Activated CD4-positive, alpha-beta memory T cell treated with anti-CD3 and anti-CD28 coated beads, Interleukin-2, amount 10 ng/mL, durations not matched to agents 7 days and 5 days (primary cell): Measurements from ENCODE around the gene SEC16A. TPM values are rescaled to one million over a fixed set of nuclear protein-coding genes. Genes with fewer than 3 reads are reported as not detected.
"Not testable (repeated sequence)": the region's sequence is repeated elsewhere in the genome, so short reads cannot be mapped to it uniquely, and the experiment has no call there.

Experiments
- CTCF ChIA-PET: fragments of 350-600 bp; sonication (Branson Sonifier 250); formaldehyde crosslinking; loops from one replicate; lab custom pipeline; 2021; ENCODE audit warnings: antibody characterized with exemption, inconsistent platforms; lab: Charles Lee
- POLR2A ChIA-PET: fragments of 350-600 bp; sonication (Branson Sonifier 250); formaldehyde crosslinking; loops from one replicate; lab custom pipeline; 2021; ENCODE audit warnings: antibody characterized with exemption; lab: Charles Lee
- DNase-seq: peaks from one replicate; pipeline ENCODE4 v3.0.0-alpha.2; 2020
- H3K27ac Mint-ChIP-seq: one replicate; pipeline ENCODE4 v1.8.0; 2021; ENCODE audit warnings: mild to moderate bottlenecking, mixed read lengths
- H3K27me3 Mint-ChIP-seq: one replicate; pipeline ENCODE4 v1.8.0; 2021; ENCODE audit warnings: mixed read lengths
- H3K36me3 Mint-ChIP-seq: one replicate; pipeline ENCODE4 v1.8.0; 2021; ENCODE audit warnings: low read depth, mixed read lengths
- H3K4me1 Mint-ChIP-seq: one replicate; pipeline ENCODE4 v1.8.0; 2021; ENCODE audit warnings: mixed read lengths
- H3K4me3 Mint-ChIP-seq: one replicate; pipeline ENCODE4 v1.8.0; 2021; ENCODE audit warnings: mild to moderate bottlenecking, mixed read lengths
- H3K9me3 Mint-ChIP-seq: one replicate; pipeline ENCODE4 v1.8.0; 2021; ENCODE audit warnings: mixed read lengths
- total RNA-seq, 2 experiments: library from RNA; stranded (reverse); gene quantifications; one replicate each; pipeline ENCODE4 v1.2.3, GENCODE V29; 2021

The SEC16A gene
- total RNA-seq, 2 experiments from 2014 or later: 56.1 to 61.0 TPM

DNA sequence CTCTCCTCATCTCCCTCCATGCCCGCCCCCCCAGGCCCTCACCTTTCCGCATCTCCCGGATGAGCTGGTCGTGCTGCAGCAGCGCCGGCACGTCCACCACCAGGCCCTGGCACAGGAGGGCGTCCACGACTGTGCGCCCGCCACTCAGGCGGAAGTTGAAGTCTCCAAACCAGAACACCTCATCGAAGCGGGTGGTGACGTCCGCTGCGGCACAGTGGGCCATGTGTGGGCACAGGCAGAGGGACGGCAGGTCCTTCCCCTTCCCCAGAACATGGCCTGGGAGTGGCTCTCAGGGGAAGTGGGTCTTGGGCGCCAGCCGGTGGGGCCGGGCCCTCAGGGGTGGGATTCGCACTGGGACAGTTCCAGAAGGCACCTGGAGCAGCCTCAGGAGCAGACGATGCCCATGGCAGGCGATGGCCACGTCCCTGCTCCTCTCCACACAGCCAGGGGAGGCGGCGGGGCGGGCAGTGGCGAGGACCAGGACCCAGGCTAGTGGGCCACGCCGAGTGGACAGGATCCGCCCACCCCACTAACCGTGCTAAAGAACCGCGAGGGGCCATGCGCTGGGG, 51.0 kb downstream of the SEC16A start:
- Mint-ChIP-seq H3K4me3 (no peak overlapping the region), H3K27ac (no peak overlapping the region), H3K4me1 (peaks cover 11% of the 10 kb centered on the region), H3K27me3 (no peaks in the 10 kb centered on the region), H3K9me3 (no peaks in the 10 kb centered on the region), H3K36me3 (peaks cover 7% of the 10 kb centered on the region)
- CTCF ChIA-PET: no interaction called here
- DNase-seq: no peak
- POLR2A ChIA-PET: no interaction called here

DNA sequence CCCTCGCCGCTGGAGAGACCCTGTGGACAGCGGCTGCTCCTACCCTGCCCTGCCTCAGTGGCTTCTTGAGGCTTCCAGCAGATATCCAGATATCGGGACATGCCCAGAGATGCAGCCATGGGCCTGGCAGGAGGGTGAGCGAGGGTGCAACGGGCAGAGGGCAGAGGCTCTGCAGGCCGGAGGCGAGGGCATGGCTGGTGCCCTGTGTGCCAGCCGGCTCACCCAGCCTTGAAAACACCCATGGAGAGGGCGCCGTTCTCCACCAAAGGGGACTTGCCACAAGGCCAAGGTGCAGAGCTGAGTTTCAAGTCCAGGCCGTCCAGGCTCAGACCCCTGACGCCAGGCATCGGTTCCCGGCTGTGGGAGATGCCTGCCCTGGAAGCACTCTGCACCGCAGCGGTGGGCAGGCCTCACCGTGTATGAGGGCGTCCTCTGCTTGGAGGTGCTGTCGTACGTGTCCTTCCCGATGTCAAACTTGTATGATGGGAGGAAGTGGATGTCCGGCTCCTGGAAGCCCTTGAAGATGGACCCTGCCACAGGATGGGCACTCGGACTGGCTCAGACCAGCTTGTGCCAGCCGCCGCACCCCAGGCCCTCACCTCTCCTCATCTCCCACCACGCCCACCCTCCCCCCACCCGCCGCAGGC, 52.1 kb downstream of the SEC16A start:
- no peak for DNase-seq
- POLR2A ChIA-PET: no interaction called here
- Mint-ChIP-seq H3K9me3 (no peaks in the 10 kb centered on the region), H3K4me1 (peaks cover under 1% of the 10 kb centered on the region), H3K4me3 (no peak overlapping the region), H3K27ac (no peak overlapping the region), H3K36me3 (peaks cover 3% of the 10 kb centered on the region), H3K27me3 (no peaks in the 10 kb centered on the region)
- CTCF ChIA-PET: no interaction called here

DNA sequence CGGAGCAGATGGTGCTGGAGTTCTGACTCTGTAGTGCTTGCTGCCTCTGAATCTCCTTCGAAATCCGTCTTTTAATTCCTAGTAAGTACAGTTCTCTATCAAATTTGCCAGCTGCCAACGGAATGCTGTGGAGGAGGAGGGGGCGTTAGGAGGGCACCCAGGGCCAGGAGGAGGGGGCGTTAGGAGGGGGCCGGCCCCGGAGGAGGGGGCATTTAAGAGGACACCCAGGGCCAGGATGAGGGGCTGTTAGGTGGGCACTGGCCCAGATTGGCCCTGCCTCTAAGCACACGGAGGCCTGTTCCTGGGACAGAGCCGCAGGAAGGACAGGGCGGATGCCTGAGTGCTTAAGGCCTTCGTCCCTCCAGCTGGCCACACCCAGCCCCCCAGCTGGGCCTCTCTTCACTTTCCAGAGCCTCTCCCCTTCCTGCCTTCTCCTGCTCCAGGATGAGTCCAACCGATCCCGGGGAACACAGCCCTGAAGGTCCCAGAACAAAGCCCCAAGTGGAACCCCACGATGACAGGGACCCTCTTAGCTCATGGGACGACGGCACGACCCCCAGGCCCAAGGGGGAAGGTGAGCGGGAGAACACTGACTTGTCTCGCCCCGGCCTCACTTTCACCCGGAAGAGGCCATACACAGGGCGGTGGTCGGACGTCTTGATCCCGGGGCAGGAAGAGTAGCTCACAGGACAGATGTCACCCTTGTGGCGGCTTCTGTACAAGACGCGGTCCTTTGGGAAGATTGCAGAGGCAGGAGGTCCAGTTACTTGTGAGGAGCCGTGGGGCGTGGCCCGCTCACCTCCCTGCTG, 53.0 kb downstream of the SEC16A start:
- no peak overlapping the region for H3K4me3 Mint-ChIP-seq
- no peaks in the 10 kb centered on the region for H3K4me1 Mint-ChIP-seq
- H3K9me3 Mint-ChIP-seq: no peaks in the 10 kb centered on the region
- no peaks in the 10 kb centered on the region for H3K27me3 Mint-ChIP-seq
- CTCF ChIA-PET: no interaction called here
- no peak overlapping the region for H3K27ac Mint-ChIP-seq
- no peak for DNase-seq
- H3K36me3 Mint-ChIP-seq: peaks cover 9% of the 10 kb centered on the region
- POLR2A ChIA-PET: no interaction called here

DNA sequence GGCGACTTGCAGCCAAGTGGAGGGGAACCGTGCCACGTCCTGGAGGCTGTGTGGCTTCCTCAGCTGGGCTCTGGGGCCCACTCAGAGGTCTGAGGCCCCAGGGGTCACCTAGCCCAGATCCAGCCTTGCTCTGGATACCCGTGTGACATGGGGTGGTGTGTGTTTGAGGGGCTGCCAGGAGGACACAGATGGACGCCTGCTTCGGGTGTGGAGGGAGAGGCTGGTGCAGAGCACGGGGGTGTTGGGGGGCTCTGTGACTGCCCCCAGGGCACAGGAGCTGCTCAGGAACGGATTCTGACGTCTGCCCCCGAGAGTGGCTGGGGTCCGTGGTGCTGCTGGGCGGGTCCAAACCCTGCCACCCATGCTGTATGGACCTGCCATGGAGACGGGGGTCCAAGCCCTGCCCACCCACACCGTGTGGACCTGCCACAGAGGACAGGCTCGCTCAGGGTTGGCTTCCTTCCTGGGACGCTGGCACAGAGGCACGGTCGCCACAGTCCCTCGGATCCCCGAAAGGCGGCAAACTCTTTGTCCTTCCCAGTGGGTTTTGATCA, 53.7 kb downstream of the SEC16A start:
- no peak for DNase-seq
- Mint-ChIP-seq H3K9me3 (no peaks in the 10 kb centered on the region), H3K4me3 (no peak overlapping the region), H3K4me1 (no peaks in the 10 kb centered on the region), H3K27ac (no peak overlapping the region), H3K36me3 (peaks cover 16% of the 10 kb centered on the region), H3K27me3 (no peaks in the 10 kb centered on the region)
- ChIA-PET CTCF (no interaction called here), POLR2A (no interaction called here)

DNA sequence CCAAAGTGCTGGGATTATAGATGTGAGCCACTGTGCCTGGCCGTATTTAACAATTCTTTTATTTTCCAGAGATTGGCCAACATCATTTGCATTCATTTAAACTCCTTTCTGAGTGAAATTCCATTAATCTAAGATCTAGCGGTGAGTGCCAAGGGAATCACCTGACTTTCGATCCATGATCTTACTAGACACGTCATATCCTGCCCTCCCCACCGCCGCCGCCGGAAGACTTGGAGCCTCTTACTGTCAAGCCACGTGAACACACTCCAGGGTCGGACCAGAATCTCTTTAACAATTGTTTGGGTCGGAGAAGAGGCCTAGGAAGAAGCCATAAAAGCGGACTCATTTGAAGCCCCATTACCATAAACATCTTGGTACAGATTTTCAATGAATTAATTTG, 56.1 kb downstream of the SEC16A start:
- CTCF ChIA-PET: no interaction called here
- POLR2A ChIA-PET: no interaction called here
- no peak for DNase-seq
- Mint-ChIP-seq H3K27me3 (no peaks in the 10 kb centered on the region), H3K9me3 (no peaks in the 10 kb centered on the region), H3K36me3 (peaks cover 20% of the 10 kb centered on the region), H3K4me1 (no peaks in the 10 kb centered on the region), H3K27ac (no peak overlapping the region), H3K4me3 (no peak overlapping the region)

DNA sequence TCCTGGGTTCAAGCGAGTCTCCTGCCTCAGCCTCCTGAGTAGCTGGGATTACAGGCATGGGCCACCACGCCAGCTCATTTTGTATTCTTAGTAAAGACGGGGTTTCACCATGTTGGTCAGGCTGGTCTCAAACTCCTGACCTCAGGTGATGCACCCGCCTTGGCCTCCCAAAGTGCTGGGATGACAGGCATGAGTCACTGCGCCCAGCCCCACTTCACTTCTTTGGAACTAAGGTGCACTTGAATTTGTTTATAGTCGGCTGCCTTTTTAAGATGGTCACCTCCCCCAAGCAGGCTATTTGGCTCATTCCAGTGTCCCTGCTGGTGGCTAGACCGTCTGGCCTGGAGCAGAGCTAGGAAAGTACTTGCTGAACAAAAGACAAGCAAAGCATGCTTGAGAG, 57.5 kb downstream of the SEC16A start:
- POLR2A ChIA-PET: interaction anchor here (0.9 to 1.2 kb wide), 4 partner anchors 10 to 63 kb away, joined by 3 to 5 read pairs (median 4); no protein-coding TSS in a partner anchor
- DNase-seq, H3K27me3 Mint-ChIP-seq, H3K27ac Mint-ChIP-seq, H3K9me3 Mint-ChIP-seq, H3K4me1 Mint-ChIP-seq, H3K4me3 Mint-ChIP-seq, CTCF ChIA-PET: not testable (repeated sequence)
- H3K36me3 Mint-ChIP-seq: peaks cover 24% of the 10 kb centered on the region

DNA sequence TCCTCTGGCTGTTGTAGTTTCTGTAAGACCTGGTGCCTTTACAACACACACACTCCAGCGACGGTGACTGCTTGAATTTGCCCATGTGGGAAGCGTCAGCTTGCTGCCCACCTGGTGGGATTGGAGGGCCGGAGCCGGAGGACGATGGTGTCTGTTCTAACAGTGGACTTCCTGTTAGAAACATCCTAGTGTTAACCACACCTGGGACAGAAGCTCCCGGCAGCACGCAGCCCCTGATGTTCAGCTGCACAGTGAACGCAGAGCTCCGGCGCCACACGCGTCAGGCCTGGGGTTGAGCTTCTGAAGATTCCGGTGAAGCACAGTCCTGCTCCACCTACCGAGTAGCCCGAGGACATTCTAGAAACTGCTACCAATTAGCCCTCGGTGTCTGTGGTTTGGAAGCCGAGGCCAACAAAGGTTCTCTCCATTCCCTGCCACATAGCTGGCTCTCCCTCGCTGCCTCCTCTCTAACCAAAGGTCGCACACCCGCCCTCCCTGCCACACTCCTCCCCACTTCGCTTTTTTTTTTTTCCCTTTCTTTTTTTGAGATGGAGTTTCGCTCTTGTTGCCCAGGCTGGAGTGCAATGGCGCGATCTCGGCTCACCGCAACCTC, 58.0 kb downstream of the SEC16A start:
- ChIA-PET CTCF (no interaction called here), POLR2A (interaction anchor here (0.9 to 1.4 kb wide), 5 partner anchors 10 to 62 kb away, joined by 3 to 5 read pairs (median 4); no protein-coding TSS in a partner anchor)
- DNase-seq: no peak
- Mint-ChIP-seq H3K36me3 (peaks cover 25% of the 10 kb centered on the region), H3K27me3 (no peaks in the 10 kb centered on the region), H3K4me1 (no peaks in the 10 kb centered on the region), H3K27ac (no peak overlapping the region), H3K4me3 (no peak overlapping the region), H3K9me3 (no peaks in the 10 kb centered on the region)

DNA sequence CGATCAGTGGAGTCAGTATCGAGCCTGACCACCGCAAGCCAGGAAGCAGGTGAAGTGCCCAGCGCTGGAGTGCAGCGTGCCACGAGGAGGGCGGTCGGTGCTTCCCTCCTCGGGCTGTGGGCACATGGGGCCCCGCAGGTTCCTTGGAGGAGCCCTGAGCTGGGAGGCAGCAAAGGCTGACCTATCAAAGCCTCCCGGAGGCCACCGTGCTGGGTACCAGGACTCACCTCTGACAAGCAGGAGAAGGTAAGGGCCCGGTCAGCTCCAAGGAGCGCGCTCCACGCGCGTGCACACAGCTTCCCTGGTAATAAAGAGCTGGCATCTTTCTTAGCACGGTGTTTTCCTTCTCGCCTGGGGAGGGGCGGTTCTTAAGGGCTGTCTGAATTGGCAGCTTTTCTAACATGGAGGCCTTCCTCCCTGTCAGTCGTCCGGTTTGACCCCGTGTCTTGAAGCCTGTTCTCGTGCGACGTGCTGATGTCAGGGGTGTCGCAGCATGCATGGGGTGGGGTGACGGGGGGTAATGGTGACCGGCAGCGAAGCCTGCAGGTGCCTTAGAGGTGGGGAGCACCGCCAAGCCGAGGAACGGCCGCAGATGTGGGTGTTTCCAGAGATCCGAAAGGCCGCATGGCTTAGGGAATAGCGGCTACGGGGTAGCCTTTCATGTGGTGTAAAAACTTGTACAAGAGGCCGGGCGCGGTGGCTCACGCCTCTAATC, 59.3 kb downstream of the SEC16A start:
- Mint-ChIP-seq H3K9me3 (no peaks in the 10 kb centered on the region), H3K4me3 (no peak overlapping the region)
- POLR2A ChIA-PET: interaction anchor here (1.0 to 1.4 kb wide), 3 partner anchors 12 to 15 kb away, joined by 3 to 4 read pairs (median 4); no protein-coding TSS in a partner anchor

DNA sequence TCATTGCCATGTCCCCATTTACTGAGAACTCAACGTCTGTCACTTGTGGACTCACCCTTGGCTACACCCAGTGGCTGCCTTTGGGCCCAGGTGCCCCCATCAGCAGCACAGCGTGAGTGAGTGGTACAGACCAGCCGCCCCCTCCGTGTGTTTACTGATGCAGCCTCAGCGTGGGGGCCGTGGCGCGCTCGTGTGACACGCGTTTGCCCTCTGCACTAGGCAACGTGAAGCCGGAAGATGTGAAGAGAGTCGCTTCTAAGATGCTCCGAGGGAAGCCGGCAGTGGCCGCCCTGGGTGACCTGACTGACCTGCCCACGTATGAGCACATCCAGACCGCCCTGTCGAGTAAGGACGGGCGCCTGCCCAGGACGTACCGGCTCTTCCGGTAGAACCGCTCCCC, 60.0 kb downstream of the SEC16A start:
- no peak overlapping the region for H3K27ac Mint-ChIP-seq
- ChIA-PET CTCF (no interaction called here), POLR2A (interaction anchor here (1.1 kb wide), 1 partner anchor 13 kb away, joined by 3 read pairs; no protein-coding TSS in a partner anchor)
- H3K27me3 Mint-ChIP-seq: no peaks in the 10 kb centered on the region
- H3K36me3 Mint-ChIP-seq: peaks cover 39% of the 10 kb centered on the region
- no peaks in the 10 kb centered on the region for H3K4me1 Mint-ChIP-seq
- no peak overlapping the region for H3K4me3 Mint-ChIP-seq
- DNase-seq: no peak
- no peaks in the 10 kb centered on the region for H3K9me3 Mint-ChIP-seq

More for the DNA sequence above, 59.3 kb downstream of the SEC16A start:
- DNase-seq: no peak
- no peak overlapping the region for H3K27ac Mint-ChIP-seq
- no peaks in the 10 kb centered on the region for H3K4me1 Mint-ChIP-seq
- H3K27me3 Mint-ChIP-seq: no peaks in the 10 kb centered on the region
- peaks cover 34% of the 10 kb centered on the region for H3K36me3 Mint-ChIP-seq
- CTCF ChIA-PET: no interaction called here

DNA sequence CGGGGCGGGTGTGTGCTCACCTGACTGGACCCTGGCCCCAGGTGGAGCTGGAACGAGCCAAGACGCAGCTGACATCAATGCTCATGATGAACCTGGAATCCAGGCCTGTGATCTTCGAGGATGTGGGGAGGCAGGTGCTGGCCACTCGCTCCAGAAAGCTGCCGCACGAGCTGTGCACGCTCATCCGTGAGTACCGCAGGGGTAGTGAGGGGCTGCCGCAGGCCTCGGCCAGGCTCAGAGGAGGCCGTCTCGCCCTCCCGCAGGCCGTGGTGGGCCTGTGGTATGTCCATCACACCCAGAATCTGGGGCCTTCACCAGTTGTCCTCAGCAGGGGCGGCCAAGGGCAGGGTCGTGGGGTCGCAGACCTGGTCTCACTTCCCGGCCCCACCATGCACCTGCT, 61.0 kb downstream of the SEC16A start:
- peaks cover 44% of the 10 kb centered on the region for H3K36me3 Mint-ChIP-seq
- no peak overlapping the region for H3K27ac Mint-ChIP-seq
- POLR2A ChIA-PET: no interaction called here
- no peaks in the 10 kb centered on the region for H3K9me3 Mint-ChIP-seq
- CTCF ChIA-PET: no interaction called here
- DNase-seq: no peak
- H3K4me1 Mint-ChIP-seq: no peaks in the 10 kb centered on the region
- no peak overlapping the region for H3K4me3 Mint-ChIP-seq
- no peaks in the 10 kb centered on the region for H3K27me3 Mint-ChIP-seq

DNA sequence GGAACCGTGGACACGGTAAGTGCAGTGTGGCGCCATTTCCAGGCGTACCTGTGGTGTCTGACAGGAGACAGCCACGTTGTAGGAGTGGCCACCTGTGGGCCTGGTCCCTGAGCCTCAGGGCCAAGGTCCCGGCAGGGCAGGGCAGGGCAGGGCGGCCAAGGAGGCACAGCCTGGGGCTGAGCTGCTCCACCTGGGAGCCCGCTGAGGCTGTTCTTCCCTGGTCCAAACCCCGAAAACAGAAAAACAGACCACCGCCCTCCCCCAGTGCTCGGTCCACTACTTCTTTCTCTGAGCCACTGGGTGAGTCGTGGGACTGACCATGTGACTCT, 63.8 kb downstream of the SEC16A start:
- H3K27ac Mint-ChIP-seq: no peak overlapping the region
- POLR2A ChIA-PET: interaction anchor here (0.6 kb wide), 1 partner anchor 26 kb away, joined by 3 read pairs; no protein-coding TSS in a partner anchor
- H3K4me3 Mint-ChIP-seq: no peak overlapping the region
- H3K9me3 Mint-ChIP-seq: no peaks in the 10 kb centered on the region
- DNase-seq: no peak
- peaks cover 41% of the 10 kb centered on the region for H3K36me3 Mint-ChIP-seq
- no peaks in the 10 kb centered on the region for H3K27me3 Mint-ChIP-seq
- H3K4me1 Mint-ChIP-seq: no peaks in the 10 kb centered on the region
- CTCF ChIA-PET: no interaction called here
